Activated CD8-positive, alpha-beta memory T cell treated with anti-CD3 and anti-CD28 coated beads, Interleukin-2, amount 50 U/mL, for 24 hours (primary cell): Measurements from ENCODE around the gene TEC.

Experiments used
- DNase-seq: peaks from one replicate; pipeline ENCODE4 v3.0.0-alpha.2; 2020; ENCODE audit errors: extremely low read depth

Gene TEC

DNA sequence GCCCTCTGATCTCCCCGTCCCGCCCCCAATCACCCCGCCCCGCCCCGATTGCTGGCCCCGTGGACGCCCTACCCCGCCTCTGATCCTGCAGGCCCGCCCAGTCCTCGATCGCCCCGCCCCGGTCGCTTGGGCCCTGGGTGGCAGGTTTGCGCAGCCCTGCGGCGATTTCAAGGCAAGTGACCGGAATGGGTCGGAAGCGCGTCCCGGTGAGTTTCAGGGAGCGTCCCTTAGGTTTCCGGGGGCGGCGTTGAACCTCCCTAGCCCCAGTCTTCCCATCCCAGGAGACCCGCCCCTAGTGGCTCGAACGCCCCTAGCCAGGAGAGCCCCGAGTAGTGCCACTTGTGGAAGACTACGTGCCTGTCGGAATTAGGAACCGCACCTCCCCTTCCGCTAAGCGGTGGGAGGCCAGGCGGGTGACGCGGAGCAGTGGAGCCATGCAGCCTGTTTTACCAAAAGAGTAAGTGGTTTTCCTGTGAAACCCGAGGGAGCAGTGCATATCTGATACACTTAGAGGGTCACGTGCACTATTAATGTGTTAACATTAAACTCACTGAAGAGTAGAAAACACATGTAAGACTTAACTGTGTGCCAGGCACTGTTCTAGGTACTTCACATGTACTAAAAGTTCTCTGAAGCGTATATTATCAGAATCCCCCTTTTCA, 354 bp upstream of the TEC start:
- DNase-seq: peak; percentile 80

DNA sequence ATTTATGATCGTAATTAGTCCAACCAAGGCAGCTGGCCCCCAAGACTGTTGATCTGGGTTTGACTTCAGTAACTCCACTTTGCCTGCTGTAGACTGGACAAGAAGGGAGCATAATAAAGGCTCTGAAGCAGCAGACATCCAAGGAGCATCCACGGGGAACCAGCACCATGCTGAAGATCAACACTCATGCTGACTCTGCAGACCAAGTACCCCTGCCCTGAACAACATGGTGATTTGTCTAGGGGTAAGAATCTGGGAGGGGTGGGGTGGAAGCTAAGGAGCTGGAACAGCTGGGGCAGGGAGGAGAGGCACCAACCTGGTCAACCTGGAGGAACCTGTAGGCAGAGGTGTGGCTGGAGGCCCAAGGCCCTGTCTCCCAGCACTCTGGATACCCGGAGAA, 2.1 kb downstream of the TEC start:
- DNase-seq: no peak

DNA sequence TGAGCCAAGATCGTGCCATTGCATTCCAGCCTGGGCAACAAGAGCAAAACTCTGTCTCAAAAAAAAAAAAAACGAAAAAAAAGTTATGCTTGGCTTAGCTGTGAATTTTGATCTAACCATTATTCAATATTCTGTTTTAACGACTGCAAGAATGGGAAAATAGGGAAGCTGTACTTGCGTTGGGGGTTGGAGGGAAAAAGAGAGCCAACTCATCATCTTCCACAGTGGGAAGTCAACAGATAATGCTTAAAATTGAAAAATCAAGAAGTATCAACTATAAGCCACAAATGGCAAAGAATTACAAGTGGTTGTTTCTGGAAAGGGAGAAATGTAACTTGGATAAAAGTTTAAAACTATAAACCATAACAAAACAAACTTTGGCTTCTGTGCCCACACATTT, 2.9 kb downstream of the TEC start:
- no peak for DNase-seq

DNA sequence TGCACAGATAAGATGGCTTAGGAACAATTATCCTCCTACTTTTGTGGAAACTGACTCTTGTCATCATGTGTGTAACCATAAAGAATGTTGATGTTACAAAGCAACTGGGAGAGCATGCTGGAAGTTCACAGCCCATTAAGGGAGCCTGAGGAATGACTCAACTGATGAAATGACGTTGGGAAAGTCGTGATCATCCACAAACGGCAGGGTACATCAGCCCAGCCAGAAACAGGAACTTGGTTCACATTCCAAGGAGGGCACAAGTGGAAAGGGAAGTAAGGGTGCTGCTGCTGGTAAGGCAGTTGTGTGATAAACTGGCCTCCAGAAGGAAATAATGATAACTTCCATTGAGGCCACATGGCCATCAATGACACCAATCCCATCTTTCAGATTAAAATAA, 6.7 kb downstream of the TEC start:
- DNase-seq: no peak

DNA sequence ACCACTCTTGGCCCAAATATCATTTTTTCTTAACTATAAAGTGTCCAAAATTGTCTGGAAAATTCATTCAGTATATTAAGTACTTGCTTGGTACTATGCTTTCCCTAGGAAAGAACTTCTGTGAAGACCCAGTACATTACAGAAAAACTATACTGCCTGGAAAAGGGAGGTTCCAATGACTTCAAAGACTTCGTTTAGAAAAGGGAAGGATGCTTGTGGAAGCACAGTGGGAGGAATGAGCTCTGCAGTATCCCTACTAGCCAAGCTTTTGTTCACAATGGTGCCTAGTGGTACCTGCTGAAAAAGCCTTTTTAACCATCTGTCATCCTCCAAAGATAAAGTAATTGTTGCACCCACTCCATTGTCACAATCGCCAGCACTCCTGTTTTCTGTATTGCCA, 7.2 kb downstream of the TEC start:
- no peak for DNase-seq

DNA sequence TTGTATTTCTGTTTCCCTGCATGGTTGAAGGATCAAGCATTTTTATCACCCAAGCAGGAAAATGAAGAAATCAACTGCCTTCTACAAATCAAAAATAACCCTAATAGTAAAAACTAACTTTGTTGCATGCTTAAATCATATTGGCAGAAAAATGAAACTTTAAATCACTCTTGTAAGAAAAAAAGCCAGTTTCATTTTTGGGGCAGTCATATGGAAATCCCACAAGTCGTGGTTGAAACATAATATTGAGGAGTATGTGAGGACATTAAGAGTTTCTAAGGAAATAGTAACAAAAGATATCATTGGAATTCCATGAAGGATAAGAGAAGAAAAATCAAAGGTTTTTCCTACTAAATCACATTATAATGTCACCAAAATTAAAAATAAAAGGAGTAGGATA, 8.4 kb downstream of the TEC start:
- no peak for DNase-seq

DNA sequence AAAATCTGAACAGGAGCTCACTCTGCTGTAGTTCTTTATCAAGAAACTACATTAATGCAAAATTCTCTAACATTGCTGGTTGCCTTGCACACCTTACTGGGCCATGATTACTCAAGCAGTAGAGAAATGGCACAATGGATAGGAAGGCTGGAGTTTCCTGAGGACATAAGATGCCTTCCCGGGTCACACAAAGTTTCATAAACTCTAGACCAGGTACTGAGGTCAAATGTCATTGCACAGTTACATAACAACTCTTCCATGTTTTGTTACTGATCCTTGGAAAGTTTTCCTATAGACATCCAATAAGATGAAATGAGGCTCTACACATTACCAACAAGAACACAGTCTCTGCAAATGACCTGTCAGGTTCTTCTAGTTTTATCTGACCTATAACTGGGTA, 9.9 kb downstream of the TEC start:
- DNase-seq: no peak

DNA sequence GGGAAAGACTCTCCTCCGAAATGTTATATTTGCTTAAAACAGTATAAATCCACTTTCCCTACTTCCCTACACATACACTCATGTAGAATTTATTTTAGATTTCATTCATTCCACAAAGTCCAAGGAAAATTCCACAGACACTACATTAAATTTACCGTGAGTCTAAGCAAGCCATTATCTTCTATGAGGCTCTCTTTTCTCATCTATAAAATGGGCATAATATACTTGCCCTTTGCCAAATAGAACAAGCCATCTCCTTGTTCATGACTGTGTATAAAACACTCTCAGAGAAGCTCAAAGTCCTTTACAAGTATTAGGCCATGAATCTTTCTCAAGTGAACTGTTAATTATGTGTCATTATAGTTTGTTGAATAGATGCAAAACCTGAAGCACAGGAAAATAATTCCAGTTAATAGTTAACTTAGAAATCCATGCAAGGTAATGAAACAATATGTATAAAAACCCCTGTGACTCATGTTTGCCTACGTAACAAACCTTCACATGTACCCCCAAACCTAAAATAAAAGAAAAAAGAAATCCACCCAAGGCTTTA, 10.7 kb downstream of the TEC start:
- DNase-seq: no peak

DNA sequence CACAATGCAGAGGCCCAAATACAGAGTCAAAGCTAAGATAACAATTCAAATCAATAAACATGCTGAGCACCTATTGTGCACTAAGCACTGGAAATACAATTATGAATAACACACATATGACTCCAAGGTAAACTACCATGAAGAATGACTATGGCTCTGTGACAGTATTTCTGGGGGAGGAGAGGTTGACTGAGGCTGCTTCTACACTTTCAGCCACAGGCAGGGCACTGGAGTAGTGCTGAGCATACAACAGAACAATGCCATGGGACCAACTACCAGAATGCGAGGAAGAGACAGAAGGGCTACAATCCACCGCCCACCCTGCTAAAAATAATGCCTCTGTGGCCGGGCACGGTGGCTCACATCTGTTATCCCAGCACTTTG, 13.7 kb downstream of the TEC start:
- DNase-seq: no peak

DNA sequence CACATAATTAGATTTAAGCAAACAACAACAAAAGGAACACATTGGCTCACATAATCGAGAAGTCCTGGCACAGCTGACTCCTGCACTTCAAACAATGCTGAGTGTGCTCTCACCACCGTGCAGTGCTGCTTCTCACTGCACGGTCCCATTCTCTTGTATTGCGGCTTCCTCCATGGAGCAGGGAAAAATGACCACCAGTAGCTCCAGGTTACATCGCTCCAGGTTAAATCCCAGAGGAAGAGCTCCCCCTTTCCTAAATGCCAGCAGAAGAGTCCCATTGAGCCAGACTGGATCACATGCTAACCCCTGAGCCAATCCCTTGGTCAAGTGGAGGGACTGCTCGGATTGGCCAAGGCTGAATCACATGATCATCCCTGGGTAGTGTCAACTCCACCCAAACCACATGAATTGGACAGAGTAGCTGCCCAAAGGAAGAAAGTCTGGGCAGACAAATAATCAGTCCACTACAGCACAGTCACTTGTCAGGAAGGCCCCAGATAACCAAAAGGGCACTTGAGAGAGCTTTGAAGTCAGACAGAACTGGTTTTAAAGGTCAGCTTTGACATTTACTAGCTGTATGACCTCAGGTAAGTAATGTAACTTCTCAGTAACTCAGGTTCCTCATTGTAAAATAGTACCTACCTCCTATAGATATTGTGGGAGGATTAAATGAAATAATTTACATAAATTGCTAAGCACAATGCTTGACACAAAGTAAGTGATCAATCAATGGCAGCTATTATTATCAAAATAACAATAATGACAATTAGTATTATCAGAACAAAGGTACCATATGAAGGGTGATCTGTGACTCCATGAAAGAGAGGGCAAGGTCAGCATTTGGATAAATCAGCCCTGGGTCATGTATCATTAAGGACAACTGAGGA, 14.3 kb downstream of the TEC start:
- no peak for DNase-seq

DNA sequence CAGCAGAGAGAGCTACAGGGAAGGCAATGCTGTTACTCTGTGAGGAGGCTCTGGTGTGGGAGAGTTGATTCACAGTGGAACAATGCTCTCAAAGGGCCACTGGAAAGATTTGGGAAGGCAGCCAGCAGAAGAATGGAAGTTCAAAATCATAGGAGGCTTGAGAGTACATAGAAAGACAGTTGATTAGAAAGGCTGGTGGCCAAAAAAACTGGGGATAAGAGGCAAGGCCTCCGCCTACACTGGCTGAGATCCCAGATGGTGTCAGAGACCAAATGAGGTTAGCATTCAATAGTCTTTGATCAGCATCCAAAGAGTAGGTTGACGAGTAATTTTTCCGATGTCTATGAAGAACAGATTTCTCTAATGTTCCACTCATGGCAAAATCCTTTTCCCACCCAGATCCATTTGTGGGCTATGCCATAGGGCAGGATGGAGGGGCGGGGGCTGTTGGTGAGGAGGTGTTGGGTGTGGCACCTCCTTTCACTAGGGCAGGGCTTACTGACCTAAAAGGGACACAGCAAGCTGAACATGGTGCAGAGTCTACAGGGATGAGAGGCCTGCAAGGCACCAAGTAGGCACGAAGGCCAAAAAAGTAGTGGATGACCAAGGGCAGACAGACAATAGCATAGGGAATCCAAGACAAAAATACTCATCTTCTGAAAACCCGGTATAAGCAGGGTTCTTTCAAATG, 15.1 kb downstream of the TEC start:
- DNase-seq: no peak

DNA sequence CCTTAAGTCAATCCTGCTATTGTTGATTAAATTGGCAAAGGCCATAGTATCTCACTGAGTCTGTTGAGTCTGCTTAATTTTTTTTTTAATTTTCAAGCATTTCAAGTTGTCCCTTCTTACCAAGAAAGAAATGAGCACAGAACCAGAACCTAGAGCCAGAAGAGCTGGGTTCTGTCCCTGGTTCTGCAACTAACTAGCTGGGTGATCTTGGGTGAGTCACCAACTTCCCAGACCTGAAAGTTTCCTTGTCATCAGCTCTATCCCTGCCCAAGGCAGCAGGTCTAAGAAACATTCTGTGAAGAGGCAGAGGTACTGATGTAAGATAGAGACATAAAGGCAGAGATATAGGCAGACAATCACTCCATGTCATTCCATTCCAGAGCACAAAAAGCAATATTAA, 17.3 kb downstream of the TEC start:
- no peak for DNase-seq

DNA sequence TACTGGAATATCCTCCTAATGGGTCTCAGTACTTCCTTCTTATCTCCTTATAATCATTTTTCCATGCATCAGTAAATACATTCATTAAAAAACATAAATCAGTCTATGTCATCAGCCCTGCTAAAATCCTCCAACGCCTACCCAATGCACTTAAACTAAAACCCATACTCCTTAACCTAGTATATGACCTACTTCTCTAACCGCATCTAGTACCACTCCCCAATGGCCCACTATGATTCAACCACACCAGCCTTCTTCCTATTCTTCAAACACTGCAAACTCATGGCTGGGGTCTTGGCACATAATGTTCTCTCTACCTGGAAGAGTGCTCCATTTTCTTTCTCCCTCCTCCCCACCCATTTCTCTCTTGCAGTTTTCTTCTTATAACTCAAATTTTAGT, 18.7 kb downstream of the TEC start:
- DNase-seq: no peak

DNA sequence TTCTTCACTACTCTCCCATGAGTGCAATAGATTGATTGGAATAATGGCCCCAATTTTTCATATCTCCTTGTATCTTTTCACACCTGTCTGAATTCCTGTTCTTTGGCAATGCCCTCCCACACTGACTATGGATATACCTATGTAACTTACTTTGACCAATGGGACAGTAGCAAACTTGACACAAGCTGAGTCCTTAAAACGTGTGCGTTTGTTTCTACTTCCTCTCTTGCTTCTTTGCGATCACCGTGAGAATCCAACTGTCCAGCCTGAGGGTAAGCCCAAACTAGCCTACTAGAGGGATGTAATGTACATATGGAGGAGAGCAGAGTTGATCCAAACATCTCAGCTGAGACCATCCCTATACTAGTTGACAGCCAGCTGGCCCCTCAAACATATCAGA, 19.3 kb downstream of the TEC start:
- no peak for DNase-seq

DNA sequence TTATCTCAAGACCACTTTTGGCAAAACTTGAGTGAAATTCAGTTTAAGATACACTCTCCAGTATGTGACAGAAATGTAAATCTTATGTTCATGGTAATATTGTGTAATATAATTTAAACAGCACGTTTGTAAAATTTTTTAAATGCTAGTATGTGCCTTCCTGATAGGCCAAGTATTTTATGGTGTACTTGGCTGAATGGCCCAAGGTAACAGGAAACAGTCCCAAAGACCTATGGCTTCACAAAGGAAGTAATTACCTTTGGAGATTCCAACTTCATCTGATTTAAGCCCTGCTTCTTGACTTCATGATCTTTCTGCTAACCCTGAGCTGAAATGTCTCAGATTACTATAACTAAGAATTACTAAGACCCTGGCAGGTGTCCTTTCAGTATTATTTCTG, 20.3 kb downstream of the TEC start:
- DNase-seq: no peak

DNA sequence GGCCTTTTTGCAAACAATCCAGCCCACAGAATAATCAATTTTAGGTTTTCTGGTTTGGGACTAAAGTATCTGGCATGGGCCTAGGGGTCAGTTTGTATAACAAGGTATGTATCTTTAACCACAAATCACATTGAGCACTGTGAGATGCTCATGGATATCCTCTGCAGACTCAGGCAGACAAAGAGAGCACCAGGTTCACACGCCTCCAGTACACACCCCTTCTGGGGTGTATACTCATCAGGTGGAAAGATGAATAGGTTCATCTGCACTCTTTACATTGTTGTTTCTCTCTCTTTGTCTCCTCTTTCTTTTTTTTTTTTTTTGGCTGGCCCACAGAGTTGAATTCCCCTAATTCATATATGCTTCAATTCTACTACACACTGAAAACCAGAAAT, 21.1 kb downstream of the TEC start:
- DNase-seq: no peak

DNA sequence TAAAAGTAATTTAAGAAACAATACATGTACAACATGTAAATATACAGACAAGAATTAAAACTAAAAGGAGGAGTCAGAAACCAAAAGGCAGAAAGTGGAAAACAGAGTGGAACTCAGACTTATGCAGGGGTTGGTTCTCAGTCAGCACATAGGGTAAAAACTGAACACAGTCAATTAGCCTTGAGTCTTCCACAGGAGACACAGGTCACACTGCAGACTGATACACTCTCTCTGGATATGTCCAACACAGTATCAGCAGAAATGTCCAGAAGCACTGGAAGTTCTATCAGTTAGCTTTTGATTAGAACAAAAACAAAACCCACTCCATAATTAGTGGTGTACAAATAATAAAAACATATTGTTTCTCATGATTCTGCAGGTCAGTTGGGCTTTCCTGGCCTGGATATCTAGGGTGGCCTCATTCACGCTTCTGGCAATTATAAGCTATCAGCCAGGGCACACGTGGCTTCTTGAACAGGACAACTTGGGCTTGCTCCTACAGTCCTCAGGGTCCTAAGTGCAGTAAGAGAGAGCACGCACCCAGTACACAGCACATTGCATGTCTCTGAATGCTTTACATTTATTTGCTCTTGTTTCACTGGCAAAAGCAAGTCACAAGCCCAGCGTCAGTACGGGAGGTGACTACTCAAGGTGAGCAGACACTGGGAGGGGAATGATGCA, 21.6 kb downstream of the TEC start:
- no peak for DNase-seq

DNA sequence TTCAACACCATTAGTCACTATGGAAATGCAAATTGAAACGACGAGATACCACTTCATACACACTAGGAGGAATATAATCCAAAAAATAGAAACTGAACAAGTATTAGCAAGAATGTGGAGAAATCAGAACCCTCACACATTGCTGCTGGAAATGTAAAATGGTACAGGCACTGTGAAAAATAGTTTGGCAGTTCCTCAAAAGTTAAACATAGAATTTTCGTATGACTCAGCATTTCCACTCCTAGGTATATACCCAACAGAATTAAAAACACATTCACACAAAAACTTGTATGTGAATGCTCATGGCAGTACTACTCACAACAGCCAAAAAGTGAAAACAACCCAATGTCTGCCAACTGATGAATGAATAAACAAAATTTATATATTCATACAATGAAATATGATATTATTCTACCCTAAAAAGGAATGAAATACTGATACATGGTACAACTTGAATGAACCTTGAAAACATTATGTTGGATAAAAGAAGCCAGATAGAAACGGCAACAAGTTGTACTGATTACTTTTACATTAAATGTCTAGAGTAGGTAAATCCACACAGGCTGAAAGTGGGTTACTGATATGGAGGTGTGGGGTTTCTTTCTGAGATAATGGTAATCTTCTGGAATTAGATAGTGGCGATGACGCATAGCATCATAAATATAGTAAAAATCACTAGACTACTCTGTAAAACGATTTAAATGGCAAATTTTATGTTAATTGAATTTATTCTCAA, 22.3 kb downstream of the TEC start:
- no peak for DNase-seq

DNA sequence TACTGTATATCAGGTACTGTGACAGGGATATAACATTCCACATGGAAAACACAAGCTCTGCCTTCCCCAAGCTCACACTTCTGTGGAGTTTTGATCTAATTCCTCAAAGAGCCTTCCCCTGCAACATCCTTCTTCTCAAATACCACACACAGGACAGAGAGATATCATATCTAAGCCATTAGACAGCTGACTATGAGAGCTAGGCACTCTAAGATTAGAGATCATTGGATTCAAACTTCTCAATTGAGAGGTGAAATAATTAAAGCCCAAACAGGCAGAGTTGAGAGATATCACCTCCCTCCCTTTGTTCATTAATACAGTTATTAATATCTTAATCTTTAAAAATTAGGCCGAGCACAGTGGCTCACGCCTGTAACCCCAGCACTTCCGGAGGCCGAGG, 25.0 kb downstream of the TEC start:
- DNase-seq: no peak

DNA sequence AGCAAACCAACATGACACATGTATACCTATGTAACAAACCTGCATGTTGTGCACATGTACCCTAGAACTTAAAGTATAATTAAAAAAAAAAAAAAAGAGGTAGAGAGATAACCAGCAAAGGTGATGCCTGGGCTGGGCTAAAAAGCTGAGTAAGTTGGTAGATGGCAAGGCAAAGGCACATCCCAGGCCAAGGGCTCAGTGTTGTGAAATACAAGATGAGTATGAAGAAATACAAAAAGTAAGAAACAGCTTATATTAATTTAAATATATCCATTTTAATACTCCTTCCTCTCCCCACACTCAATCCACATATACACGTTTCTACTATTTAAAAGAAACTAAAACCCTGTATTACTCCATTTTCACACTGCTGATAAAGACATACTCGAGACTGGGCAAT, 25.8 kb downstream of the TEC start:
- DNase-seq: no peak

DNA sequence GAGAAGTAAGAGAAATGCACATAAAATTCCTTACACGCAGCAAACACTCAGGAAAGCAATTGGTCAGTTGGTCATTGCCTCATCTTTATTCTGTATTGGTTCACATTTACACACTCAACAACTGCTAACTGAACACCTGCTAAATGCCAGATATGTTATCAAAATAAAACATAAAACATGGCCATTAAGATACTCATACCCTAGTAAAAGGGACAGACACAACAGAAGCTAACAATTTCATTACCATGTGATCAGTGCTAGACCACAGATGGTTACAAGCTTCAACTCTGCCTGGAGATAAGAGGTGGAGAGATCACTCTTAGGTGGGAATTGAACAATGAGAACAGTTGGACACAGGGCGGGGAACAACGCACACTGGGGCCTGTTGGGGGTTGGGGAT, 26.2 kb downstream of the TEC start:
- no peak for DNase-seq
